H1 (cell line): ENCODE results near the gene CPSF4. TPM values are rescaled to one million over a fixed set of nuclear protein-coding genes. Genes with fewer than 3 reads are reported as not detected.

Source experiments
- ASH2L ChIP-seq: fragments of 200-600, 300-600 bp; sonication (generic); IDR thresholded peaks from one replicate; pipeline ENCODE4 v1.7.1; 2017; ENCODE audit warnings: low read length
- BACH1 ChIP-seq: IDR thresholded peaks from 2 replicates; pipeline ENCODE4 v1.6.1; 2012; ENCODE audit warnings: low read length, improper control_type of control experiment
- GABPA ChIP-seq: IDR thresholded peaks from 2 replicates; pipeline ENCODE4 v1.6.1; 2011; ENCODE audit warnings: mild to moderate bottlenecking, low read length, moderate library complexity, borderline replicate concordance; ENCODE audit not compliant: insufficient read depth
- HDAC6 ChIP-seq: IDR thresholded peaks from one replicate; pipeline ENCODE4 v1.7.1; 2012; ENCODE audit warnings: low read depth, mild to moderate bottlenecking, inconsistent platforms, low read length, moderate library complexity
- JUN ChIP-seq: IDR thresholded peaks from 2 replicates; pipeline ENCODE4 v1.6.1; 2011; ENCODE audit warnings: low read depth, mild to moderate bottlenecking, improper control_type of control experiment, low read length
- PHF8 ChIP-seq: fragments of 200-600 bp; sonication (generic); conservative IDR thresholded peaks from 2 replicates; pipeline ENCODE4 v1.7.1; 2012; ENCODE audit warnings: low read depth, mild to moderate bottlenecking, inconsistent platforms, low read length, moderate library complexity
- POU5F1 ChIP-seq: IDR thresholded peaks from 2 replicates; pipeline ENCODE4 v1.6.1; 2011; ENCODE audit warnings: low read depth, mild to moderate bottlenecking, low read length, moderate library complexity
- RBBP5 ChIP-seq: IDR thresholded peaks from 2 replicates; pipeline ENCODE4 v1.7.1; 2012; ENCODE audit warnings: low read depth, mild to moderate bottlenecking, inconsistent platforms, low read length, moderate library complexity, borderline replicate concordance
- RNF2 ChIP-seq: fragments of 200-900, 300-1000 bp; sonication (generic); IDR thresholded peaks from 2 replicates; pipeline ENCODE4 v1.7.1; 2016; ENCODE audit warnings: borderline replicate concordance, low read depth, mild to moderate bottlenecking, antibody characterized with exemption, low read length; ENCODE audit not compliant: poor library complexity, severe bottlenecking; ENCODE audit errors: missing control alignments
- SIN3A ChIP-seq, 2 experiments: IDR thresholded peaks in 1 of 2; conservative IDR thresholded peaks in 1 of 2; 2 replicates each; pipeline ENCODE4 v1.6.1; 2011 to 2012; ENCODE audit warnings: low read length in 2 of 2, improper control_type of control experiment in 1 of 2, low read depth in 1 of 2, mild to moderate bottlenecking in 1 of 2
- SIX5 ChIP-seq: IDR thresholded peaks from 2 replicates; pipeline ENCODE4 v1.6.1; 2011; ENCODE audit warnings: mild to moderate bottlenecking, low read depth, low read length
- SP2 ChIP-seq: IDR thresholded peaks from 2 replicates; pipeline ENCODE4 v1.6.1; 2012; ENCODE audit warnings: mild to moderate bottlenecking, low read length, inconsistent platforms
- TAF1 ChIP-seq: IDR thresholded peaks from 2 replicates; pipeline ENCODE4 v1.6.1; 2011; ENCODE audit warnings: mild to moderate bottlenecking, low read depth, low read length
- TBP ChIP-seq: IDR thresholded peaks from 2 replicates; pipeline ENCODE4 v1.6.1; 2011; ENCODE audit warnings: low read depth, low read length, improper control_type of control experiment
- USF2 ChIP-seq: IDR thresholded peaks from 2 replicates; pipeline ENCODE4 v1.6.1; 2011; ENCODE audit warnings: low read length, improper control_type of control experiment
- polyA plus RNA-seq, 7 experiments: library from polyadenylated mRNA; depleted of rRNA in 3 of 7; stranded (reverse) in 5 of 7; unstranded in 2 of 7; fragments of >200 nt in 5 of 7; fragments of 200-250 nt in 2 of 7; gene quantifications; 1 replicate in 5 of 7; 2 replicates in 1 of 7; 4 replicates in 1 of 7; pipeline versions ENCODE4 v1.2.1 to v1.2.3, GENCODE V29; 2011 to 2013; ENCODE audit warnings: missing spikeins in 2 of 7, mixed read lengths in 2 of 7
- total RNA-seq: library from RNA; stranded (reverse); fragmentation: NEBNext Ultra II Directional; extraction: Animal tissue kit (Norgen Biotek cat#: 25700); gene quantifications from 2 replicates; pipeline ENCODE4 v1.2.1, GENCODE V29; 2021

The CPSF4 gene
- total and polyA plus RNA-seq, 2 of the 8 experiments (the other 6 are each of a cell fraction or from before 2014, with no cell fraction given): 77.5 to 103 TPM

- TF ChIP-seq SIN3A (conservative IDR thresholded peaks at IDR 0.05 in 1 of 2, IDR thresholded peaks at IDR 0.05 in 1 of 2; ENCODE audit: low read depth in 1 of 2, low read length in 2 of 2) (peak; percentile 85 to 90; a peak in 3 of 4 replicates), GABPA (peak; percentile 92; the same call in 1 of the 2 replicates), SIX5 (peak; percentile 65), BACH1 (no peak), TAF1 (peak; percentile 96), ASH2L (peak; percentile 82), RBBP5 (no peak; the same call in 1 of the 2 replicates), TBP (peak; percentile 94), RNF2 (no peak), PHF8 (peak; percentile 78), USF2 (no peak), HDAC6 (no peak), POU5F1 (no peak), SP2 (peak; percentile 99), JUN (no peak)
Observed at GRCh38 chr7:99504603-99505323, 66.0 kb downstream of the CPSF4 start, which contains the start of gene ZKSCAN5 (continued).
